Hepatic stellate cell (primary cell): ENCODE results near the gene TNNC2.
A peak's percentile ranks its signal among the peaks of the same experiment; 100 is the strongest.
"Not testable (repeated sequence)": the region's sequence is repeated elsewhere in the genome, so short reads cannot be mapped to it uniquely, and the experiment has no call there.

Experiments
- DNase-seq: peaks from one replicate; pipeline ENCODE4 v3.0.0; 2011; ENCODE audit warnings: low spot score

The TNNC2 gene

DNA sequence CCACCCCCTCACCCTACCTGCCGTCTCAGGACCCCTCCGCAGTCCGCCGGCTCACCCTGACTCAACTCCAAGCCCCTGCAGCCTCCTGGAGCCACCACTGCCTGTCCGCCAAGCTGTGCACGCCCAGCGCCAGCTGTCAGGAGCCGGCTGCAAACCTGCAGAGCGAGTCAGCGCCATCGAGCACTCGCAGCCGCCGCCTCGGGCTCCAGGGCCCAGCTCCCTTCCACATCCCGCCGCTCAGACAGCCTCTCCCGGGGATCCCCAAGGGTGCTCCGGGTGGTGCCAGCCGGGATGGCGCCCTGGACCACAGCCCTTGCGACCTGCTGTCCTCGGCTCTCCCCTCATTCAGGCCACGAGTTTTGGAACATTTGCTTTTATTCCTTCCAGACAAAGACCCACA lies 4.3 kb downstream of the TNNC2 start:
- peak; percentile 59 for DNase-seq

DNA sequence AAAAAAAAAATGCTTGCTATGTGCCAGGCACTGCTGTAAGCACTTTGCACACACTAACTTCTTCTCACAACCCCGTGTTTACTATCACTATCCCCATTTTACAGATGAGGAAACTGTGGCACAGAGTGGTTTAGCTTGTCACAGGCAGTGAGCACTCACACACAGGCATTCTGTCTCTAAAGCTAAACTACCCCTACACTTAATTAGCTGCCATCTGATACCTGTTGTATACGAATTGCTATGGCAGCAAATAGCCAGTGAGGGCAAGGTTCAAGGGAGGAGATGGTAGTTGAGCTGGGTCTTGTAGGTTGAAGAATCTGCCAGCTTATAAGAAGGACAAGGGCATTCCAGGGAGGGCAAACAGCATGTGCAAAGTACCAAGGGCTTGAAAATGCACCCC lies 5.2 kb downstream of the TNNC2 start:
- DNase-seq, result no peak

DNA sequence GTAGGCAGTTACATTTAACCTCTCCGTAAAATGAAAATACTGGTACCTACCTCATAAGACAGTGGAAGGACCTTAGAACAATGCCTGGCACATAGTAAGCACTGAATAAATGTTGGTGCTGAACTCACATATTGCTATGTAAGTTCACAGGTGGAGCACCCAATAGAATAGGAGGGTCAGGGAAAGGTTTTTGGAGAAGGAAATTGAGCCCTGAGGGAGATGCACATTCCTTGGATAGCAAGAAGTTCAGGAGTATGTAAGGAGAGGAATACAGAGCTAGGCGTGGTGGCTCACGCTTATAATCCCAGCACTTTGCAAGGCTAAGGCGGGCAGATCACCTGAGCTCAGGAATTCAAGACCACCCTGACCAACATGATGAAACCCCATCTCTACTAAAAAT lies 7.6 kb downstream of the TNNC2 start:
- DNase-seq, result no peak

DNA sequence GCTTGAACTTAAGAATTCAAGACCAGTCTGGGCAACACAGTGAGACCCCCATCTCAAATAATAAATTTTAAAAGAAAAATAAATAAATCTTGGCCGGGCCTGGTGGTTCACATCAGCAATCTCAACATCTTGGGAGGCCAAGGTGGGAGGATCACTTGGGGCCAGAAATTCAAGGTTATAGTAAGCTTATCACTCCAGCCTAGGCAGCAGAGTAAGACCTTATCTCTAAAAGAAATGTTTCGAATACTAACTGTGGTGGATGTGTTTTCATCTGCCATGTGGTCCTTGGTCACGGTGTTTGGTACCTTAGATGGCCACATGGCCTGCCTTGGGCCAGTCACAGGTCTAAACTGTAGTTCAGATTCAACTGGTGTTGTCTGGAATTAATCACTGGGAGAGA lies 8.9 kb downstream of the TNNC2 start:
- no peak for DNase-seq

DNA sequence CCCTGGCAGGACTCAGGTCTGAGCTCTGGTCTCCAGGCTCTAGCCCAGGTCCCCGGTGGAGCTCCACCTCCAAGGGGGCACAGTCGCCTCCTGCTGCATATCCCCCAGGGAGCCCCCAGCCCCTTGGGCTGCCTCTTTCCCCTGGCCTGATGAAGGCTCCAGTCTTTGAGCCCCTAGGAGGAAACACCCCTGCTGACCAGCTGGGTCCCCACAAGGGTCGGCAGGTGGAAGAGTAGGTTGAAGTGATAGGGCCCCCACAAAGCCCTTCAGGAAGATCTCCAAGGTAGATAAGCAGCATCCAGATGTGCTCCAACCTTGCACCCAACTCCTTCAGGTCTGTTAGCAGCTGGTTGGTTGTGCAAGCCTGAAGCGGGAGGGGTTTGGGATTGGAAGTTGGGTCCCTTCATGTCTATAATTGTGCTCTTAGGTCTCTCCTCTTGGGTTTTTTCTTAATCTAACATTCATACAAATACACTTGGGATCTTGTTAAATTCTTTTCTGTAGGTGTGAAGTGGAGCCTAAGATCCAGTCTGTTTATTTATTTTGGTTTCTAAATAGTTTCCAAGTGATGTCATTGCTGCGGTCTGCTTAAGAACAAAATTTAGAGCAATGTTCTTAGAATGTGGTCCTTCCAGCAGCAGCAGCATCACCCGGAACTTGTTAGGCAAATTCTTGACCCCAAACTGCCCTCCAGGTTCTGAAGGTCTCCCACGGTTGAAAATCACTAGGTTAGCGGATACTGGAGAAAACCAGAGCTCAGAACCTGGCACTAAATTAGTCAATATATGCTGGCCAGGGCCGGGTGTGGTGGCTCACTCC lies 9.5 kb downstream of the TNNC2 start:
- DNase-seq, result peak; percentile 71

DNA sequence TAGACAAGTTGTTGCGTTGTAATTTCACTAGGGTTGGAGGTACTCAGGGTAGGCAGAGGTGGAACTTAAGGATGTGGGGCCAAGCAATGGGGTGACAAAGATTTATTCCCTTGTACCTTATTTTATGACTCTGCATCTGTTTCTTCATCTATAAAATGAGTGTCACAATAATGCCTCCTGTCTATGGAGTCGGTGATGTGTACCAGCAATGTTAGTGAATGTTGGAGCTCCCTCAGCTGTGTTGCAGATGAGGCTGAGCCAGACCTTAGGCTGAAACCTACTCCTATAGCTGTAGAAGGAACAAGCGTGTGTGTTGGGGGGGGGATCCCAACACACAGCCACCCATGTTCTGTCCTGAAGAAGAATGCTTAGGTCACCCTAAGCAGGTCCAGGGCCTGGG lies 10.2 kb downstream of the TNNC2 start:
- no peak for DNase-seq

DNA sequence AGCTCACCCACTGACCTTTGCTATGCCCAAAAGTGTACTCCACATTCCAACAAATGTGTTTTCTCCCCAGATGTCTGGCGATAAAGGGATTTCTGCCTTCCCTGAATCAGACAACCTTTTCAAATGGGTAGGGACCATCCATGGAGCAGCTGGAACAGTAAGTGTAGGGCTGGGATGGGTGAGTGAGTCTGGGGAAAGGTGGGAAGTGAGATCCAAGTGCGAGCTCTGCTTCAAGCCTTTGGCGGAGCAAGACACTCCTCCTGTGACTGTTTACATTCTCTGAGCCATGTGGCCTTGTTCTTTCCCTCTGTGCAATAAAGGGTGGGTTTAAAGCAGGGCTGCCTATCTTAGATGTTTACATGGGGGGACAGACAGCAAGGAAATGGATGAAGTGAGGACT lies 12.8 kb downstream of the TNNC2 start:
- DNase-seq, result no peak

DNA sequence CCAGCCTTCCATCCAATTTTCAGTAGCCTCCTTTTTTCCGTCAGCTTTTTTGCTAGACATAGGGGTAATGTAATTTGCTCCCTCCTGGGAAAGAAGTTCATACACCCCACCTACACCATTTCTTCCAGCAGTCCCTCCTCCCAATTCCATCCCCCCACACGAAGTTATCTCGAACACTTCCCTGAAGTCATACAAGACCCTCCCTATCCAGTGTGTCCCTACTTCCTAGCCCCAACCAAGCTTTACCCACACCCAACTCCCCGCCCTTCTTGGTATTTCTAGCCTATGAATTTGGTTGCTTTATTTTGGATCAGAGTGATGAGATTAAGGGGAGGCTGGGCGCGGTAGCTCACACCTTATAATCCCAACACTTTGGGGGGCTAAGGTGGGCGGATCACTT lies 13.6 kb downstream of the TNNC2 start:
- no peak for DNase-seq

DNA sequence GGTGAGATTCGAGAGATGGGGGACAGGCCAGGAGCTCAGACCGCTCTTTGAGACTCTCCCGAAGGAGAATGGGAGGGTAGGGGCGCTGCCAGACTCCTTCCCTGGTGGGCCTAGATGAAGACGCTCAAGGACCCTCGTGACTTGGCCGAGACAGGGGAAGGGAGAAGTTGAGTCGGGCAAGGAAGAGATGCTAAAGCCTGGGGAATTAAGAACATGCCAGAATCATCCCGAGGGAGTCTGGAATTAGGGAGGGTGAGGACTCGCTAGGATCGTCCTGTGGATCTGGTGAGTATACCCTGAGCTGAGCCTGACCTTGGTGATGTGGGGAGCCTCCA lies 14.1 kb downstream of the TNNC2 start:
- DNase-seq, result no peak

DNA sequence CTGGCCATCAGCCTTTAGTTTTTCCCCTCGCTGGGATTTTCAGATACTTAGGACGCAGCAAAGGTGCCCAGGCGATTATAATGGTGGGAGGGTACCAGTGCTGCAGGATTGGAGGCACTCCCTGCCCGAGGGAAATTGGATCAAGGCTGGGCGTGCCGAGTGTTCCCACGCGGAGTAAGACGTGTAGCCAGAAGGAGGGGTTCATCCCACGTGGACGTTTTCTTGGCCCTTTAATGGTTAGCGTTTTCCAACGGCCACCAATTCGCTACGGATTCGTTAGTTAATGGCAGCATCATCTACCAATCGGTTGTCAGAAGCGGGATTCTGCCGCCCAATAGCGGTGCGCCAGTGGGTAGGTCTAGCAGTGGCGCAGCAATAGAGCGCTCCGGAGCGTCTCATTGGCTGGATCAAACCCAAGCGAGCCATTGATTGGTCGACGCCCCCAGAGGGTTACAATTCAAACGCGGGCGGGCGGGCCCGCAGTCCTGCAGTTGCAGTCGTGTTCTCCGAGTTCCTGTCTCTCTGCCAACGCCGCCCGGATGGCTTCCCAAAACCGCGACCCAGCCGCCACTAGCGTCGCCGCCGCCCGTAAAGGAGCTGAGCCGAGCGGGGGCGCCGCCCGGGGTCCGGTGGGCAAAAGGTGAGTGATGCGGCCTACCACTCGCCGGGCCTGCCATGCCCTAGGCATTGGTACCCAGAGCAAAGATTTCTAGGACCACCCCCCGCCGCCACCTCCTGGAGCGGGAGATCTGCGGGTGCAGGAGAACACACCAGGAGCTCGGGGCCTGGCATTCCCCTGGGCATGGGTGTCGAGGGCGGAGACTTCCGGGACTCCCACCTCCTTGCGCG lies 14.7 kb downstream of the TNNC2 start, which contains the start of gene UBE2C:
Gene UBE2C, plus strand, starts transcription at position 488 of the 849 bp plus-strand sequence. Its CDS starts 52 bp downstream, at position 540.
- DNase-seq, result peak; percentile 100

DNA sequence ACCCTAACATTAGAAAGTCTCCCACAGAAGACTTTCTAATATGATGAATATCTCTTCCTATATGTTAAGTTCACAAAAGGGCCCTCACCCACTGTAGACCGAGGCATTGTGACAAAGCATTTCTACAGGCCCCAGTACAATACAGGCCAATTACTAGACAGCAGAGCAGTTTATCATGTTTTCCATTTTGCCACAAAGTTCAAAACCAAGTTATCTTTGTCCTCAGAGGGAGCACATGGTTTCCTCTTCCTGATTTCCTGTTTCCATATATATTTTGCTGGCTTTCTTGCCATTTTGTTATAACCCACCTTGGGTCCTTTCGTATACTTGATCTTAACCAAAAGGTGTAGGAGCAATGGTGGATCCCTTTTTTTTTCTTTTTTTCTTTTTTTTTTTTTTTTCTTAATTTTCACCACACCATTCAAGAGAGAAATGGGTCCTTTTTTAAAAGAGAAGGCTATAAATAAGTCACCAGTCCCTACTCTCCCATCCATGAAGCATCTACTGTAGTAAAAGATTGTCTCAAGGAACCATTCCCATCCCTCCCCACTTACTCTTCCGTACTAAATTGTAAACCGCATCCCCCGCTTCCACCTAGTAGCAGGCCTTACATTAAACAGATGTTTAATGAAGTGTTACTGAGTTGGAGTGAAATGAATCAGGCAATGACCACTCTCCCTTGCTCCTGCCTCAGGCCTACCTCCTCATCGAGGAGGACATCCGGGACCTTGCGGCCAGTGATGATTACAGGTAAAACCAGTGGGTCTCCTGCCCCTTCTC lies 16.7 kb downstream of the TNNC2 start:
- no peak for DNase-seq

DNA sequence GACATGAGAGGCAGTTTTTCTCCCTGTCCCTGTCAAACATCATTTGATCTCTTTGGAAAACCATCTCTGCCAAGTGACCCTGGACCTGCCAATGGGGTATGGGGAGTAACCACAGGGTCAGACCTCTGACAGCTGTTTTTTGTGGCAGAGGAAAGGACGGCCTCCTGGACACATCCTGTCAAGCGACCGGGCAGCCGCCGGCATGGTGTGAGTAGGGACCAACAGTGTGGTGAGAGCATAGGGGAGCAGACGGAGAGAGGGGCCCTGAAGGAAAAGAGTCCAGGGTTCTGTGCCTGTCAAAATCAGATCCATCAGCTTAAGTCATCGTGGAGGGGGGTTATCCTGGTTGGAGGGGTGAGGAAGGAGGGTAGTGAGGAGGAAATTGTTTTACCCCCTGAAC lies 25.3 kb downstream of the TNNC2 start:
- no peak for DNase-seq

DNA sequence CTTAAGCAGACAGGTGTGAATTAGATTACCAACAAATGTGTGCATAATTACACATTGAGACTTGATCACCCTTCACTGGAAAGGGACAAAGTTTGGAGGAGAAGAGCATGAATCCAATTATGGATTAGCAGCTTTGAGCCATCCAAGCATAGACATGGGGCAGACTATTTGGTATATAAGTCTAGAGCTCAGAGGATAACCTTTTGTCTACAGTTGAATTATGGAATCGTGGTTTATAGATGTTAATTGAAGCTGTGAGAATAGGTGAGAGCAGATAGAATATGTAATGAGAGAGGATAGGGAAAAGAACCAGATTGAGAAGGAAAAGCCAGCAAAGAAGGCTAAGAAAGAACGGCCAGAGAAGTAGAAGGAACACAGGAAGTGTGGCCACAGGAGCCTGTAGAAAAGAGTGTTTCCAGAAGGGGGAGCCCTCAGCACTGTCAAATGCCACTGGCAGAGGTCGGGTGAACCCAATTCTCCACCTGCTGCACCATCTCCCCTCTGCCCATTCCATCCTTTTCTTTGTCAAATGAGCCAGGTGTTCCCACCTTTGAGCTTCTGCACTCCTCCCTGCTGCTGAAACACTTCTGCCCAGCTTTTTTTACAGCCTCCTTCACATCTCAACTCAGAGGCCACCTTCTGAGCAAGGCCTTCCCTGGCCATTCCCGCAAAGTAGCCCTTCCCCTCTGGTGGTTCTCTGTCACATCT lies 28.0 kb downstream of the TNNC2 start:
- DNase-seq, result peak; percentile 52

DNA sequence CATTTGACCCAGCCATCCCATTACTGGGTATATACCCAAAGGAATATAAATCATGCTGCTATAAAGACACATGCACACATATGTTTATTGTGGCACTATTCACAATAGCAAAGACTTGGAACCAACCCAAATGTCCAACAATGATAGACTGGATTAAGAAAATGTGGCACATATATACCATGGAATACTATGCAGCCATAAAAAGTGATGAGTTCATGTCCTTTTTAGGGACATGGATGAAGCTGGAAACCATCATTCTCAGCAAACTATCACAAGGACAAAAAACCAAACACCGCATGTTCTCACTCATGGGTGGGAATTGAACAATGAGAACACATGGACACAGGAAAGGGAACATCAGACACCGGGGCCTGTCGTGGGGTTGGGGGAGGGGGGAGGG lies 29.2 kb downstream of the TNNC2 start:
- not testable (repeated sequence) for DNase-seq

DNA sequence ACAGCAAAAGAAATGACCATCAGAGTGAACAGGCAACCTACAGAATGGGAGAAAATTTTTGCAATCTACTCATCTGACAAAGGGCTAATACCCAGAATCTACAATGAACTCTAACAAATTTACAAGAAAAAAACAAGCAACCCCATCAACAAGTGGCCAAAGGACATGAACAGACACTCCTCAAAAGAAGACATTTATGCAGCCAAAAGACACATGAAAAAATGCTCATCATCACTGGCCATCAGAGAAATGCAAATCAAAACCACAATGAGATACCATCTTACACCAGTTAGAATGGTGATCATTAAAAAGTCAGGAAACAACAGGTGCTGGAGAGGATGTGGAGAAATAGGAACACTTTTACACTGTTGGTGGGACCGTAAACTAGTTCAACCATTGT lies 29.6 kb downstream of the TNNC2 start:
- DNase-seq, result not testable (repeated sequence)

DNA sequence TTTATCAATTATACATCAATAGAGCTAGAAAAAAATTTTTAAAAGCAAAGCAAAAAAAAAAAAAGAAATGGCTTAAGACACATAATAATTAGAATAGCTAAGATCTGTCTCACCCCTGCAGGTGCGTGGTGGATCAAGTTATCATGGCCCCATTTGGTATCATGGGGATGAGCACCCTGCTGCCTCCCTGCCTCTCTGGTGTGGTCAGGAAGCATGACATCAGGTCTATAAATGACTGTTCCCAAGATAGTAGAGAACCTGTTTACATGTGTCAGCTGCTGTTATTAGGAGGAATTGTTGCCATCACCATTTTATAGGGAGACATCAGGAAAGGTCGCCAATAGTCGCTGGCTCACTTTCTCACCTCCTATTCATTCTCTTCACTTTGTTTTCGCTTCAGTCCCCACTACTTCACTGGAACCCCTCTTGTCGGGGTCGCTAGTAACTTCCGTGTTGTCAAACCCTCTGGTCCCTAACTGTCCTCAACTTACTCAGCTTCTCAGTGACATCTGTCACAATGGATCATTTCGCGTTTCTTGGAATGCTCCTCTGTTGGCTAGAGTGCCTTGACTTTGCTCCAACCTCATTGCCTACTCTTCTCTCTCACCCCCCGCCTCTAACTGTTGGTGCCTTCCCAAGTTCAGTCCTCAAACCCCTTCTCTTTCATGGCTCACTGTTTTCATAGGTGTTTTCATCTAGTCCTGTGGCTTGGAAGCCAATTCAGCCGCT lies 30.6 kb downstream of the TNNC2 start:
- no peak for DNase-seq

DNA sequence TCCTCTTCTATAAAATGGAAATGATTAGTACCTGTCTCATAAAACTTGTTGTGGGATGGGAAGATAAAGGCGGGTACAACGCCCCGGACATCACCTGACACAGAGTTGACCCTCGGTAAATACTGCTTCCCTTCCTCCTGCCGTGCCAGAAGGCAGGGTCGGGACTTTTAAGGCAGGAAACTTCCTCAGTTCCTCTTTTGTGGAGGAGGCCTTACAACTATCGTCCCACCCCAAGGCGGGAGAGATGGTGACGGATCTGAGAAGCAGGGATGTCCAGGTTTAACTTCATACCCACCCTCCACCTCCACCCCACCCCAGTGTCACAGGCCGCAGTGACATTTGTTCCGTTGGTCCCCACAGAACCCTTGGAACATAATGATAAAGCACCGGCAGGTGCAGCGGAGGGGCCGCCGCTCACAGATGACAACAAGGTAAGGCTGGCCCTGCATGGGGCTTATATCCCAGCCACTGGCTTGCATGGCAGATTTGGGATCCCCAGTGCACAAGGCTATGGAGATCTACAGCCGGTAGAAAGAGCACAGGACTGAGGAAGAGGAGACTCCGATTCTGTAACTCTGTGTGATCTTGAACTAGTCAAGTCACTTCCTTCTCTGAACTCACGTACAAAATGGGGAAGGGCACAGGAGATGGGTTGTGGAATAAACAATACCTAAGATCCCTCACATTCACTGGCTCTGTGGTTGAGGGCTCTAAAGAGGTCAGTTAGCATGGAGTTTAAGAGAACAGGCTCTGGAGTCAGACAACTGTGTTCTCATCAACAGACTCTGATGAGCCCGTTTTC lies 34.6 kb downstream of the TNNC2 start:
- no peak for DNase-seq

DNA sequence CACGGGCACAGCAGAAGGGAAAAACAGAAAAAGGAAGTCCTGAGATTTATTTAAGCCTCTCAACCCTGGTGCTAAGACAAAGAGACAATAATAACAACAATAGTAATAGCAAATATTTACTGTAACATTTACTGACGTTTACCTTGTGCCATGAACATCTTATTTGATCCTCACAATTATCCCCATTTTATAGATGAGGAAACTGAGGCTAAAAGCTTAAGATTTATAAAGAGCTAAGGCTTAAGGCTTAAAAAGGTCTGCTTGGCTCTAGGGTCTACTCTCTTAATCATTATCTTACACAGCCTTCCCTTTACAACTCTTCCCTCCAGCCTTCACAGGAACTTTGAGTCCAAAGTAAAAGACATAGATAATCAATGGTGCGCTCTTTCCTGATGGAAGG lies 38.8 kb downstream of the TNNC2 start:
- no peak for DNase-seq

DNA sequence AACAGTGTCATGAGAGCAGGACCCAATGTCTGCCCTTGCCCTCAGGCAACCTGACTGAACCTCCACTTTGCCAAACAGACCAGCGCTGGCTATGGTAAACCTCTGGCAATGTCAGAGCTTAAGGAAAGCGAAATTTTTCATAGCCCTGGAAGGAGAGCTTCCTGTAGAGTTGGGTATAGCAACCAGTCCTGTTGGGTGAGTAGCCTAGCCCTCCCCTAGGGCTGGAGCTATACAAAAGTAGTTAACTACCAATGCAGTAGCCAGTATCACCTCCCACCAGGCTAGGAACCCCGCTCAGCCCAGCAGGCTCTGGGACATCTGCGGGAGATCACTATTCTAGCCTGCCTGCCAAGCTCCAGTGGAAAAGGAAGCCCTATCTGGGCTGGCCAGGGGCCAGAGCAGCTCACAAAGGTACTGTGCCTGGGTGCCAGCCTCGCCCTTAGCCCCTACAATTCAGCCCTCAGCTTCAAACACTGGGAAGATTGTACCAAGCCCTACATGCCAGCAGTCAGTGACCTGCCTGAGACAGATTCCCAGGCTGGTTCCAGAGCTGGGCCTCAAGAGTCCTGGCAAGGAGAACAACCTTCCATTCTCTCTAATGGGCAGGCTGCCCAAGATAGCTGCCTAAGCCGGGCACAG lies 43.3 kb downstream of the TNNC2 start:
- DNase-seq, result no peak

DNA sequence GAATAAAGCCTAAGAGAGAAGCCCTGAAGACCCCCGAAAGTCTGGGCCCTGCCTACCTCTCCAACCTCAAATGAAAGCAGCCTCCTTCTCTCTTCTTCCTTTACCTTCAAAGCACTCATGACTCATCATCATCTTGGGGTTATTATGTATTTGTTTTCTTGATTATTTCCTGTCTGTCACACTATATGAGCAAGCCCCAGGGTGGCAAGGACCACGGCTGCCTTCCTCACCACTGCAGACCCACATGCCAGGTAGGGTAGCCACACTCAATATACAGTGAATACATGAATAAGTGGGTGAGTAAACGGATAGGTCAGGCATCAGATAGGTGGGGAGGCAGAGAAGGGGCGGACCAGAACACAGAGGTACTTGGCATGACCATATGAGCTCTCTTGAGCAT lies 44.2 kb downstream of the TNNC2 start:
- no peak for DNase-seq
